ENCODE results near the gene PUS7L.

The PUS7L gene

DNA sequence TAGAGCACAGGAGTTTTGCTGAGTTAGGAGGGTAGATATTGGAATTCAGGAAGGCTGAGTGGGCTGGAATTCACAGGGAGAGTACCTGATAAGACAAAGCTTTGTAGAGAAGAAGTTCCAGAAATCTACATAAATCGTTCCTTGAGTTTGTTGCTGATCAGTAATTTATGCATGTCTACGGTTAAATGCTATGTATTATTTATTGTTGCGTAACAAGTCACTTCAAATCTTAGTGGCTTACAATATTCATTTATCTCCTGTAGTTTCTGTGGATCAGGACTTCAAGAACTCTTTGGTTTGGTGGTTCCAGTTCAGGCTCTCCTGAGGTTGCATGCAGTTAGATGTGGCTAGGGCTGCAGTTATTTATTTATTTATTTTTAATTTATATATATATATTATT, 7.8 kb downstream of the PUS7L start:
- TF ChIP-seq, protein P1, sequence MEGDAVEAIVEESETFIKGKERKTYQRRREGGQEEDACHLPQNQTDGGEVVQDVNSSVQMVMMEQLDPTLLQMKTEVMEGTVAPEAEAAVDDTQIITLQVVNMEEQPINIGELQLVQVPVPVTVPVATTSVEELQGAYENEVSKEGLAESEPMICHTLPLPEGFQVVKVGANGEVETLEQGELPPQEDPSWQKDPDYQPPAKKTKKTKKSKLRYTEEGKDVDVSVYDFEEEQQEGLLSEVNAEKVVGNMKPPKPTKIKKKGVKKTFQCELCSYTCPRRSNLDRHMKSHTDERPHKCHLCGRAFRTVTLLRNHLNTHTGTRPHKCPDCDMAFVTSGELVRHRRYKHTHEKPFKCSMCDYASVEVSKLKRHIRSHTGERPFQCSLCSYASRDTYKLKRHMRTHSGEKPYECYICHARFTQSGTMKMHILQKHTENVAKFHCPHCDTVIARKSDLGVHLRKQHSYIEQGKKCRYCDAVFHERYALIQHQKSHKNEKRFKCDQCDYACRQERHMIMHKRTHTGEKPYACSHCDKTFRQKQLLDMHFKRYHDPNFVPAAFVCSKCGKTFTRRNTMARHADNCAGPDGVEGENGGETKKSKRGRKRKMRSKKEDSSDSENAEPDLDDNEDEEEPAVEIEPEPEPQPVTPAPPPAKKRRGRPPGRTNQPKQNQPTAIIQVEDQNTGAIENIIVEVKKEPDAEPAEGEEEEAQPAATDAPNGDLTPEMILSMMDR (conservative IDR thresholded peaks at IDR 0.05), result no peak
- no peak for TF ChIP-seq ZFX (IDR thresholded peaks at IDR 0.05)
- no peak overlapping the region for H3K27ac ChIP-seq

DNA sequence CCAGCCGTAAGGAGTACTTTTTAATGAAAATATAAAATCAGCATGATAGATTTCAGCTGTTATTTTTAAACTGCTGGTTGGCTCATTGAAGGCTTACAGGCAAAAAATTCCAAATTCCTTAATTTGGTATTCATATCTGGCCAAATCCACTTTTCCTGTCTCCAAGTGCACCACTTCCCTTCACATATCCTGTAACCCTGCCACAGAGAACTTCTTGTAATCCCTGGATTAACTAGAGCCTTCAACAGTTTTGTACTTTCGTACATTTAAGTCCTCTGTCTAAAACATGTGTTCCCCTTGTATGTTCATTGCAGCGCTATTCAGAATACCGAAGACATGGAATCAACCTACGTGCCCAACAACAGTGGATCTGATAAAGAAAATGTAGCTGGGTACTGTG, 9.6 kb downstream of the PUS7L start:
- no peak for TF ChIP-seq ZFX (IDR thresholded peaks at IDR 0.05)
- TF ChIP-seq, protein P1 (conservative IDR thresholded peaks at IDR 0.05), result no peak
- no peak overlapping the region for H3K27ac ChIP-seq

DNA sequence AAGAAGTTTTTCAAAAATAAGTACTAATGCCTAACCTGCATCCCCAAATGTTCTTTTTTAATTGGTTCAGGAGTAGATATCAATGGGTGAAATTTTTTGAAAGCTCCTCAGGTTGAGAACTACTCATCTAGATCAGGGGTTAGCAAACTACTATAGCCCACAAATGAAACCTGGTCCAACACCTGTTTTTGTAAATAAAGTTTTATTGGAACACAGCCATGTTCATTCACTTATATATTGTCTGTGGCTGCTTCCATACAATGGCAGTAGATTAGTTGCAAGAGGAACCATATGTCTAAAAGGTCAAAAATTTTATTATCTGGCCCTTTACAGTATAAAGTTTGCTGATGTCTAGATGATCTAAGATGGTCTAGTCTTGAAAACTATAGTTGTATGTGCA, 13.8 kb downstream of the PUS7L start:
- no peak for TF ChIP-seq ZFX (IDR thresholded peaks at IDR 0.05)
- TF ChIP-seq, protein P1 (conservative IDR thresholded peaks at IDR 0.05), result no peak
- no peak overlapping the region for H3K27ac ChIP-seq

DNA sequence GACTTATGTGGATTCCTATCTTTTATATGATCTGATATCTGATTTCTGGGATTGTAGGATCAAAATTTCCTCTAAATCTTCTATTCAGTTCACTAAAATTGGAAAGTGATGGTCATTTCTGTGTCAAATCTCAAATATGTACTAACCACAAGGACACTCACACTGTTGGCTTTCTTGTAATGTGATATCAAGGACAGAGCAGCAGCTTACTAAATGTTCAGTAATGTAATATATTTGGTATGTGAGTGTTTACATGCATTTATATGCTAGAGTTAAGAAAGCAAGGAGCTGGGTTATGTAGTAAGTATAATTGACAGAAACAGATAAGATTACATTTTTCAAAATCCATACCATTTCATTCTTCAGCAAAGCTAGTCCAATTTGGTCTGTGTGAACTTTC, 16.5 kb downstream of the PUS7L start:
- no peak overlapping the region for H3K27ac ChIP-seq

DNA sequence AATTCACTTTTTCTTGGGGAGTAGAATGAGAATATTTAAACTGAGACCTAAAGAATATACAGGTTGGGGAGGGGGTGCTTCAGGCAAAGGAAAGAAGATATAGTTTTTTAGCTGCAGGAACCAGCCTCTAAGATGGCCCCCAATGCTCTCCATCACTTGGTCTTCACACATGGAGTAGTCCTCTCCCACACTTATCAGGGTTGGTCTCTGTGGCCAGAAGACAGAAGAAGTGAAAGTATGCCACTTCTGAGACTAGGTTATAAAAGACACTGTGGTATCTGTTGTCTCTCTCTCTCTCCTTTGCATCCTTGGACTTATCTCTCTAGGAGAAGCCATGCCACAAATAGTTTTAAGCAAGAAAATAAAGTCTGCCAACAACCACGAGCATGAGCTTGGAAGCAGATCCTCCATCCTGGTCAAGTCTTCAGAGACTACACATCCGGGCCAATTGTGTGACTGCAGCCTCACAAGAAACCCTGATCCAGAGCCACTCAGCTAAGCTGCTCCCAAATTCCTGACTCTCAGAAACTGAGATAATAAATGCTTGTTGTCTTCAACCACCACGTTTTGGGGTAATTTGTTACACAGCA, 18.0 kb downstream of the PUS7L start:
- TF ChIP-seq, protein P1 (conservative IDR thresholded peaks at IDR 0.05), result no peak
- TF ChIP-seq ZFX (IDR thresholded peaks at IDR 0.05), result no peak
- H3K27ac ChIP-seq, result no peak overlapping the region

More for the DNA sequence above, 16.5 kb downstream of the PUS7L start:
- no peak for TF ChIP-seq ZFX (IDR thresholded peaks at IDR 0.05)
- TF ChIP-seq, protein P1 (conservative IDR thresholded peaks at IDR 0.05), result no peak

DNA sequence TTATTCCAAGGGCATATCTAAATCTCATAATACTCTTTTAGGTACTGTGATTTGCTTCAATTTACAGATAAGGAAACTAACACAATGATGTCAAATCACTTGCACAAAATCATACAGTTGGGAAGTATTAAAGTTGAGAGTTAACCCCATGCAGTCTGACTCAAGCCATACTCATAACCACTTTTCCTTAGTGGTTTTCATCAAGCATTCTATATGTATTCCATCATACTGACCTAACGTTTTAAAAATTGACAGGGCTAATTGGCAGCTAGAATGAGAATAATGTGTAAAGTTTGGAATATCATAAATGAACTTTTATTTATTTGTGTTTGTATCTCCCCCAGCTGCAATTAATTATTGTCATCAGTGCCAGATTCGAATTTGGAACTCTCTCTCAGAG, 20.9 kb downstream of the PUS7L start:
- no peak for TF ChIP-seq ZFX (IDR thresholded peaks at IDR 0.05)
- TF ChIP-seq, protein P1 (conservative IDR thresholded peaks at IDR 0.05), result no peak
- H3K27ac ChIP-seq, result no peak overlapping the region

DNA sequence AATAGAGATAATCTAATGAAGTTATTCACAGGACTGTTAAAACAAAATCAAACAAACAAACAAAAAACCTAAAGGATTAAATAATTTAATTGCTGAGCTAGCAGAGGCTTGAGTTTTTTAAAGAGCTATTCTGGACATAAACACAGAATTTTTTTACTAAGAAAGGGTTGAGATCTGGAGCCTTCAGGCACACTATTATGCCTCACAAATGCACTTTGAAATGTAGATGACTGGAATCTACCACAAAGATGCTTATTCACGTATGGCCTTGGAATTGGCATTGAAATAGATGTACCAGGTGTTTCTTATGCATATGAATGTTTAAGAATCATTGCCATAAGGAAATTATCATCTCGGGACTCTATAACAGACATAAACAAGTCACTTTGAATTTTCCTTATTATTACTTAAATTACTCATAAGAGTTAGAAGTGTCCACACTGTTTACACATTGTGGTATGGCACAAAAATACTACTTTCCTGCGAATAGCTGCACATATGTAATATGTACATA, 21.6 kb downstream of the PUS7L start:
- no peak overlapping the region for H3K27ac ChIP-seq
- TF ChIP-seq ZFX (IDR thresholded peaks at IDR 0.05), result no peak
- TF ChIP-seq, protein P1 (conservative IDR thresholded peaks at IDR 0.05), result no peak
